HFFc6 (cell line): ENCODE results near the gene LAMA2. TPM values are rescaled to one million over a fixed set of nuclear protein-coding genes. Genes with fewer than 3 reads are reported as not detected.

Experiments used
- DNase-seq: peaks from one replicate; pipeline ENCODE4 v3.0.0-alpha.2; 2018
- H3K27ac Mint-ChIP-seq: 2 replicates; pipeline ENCODE4 v1.8.0; 2020; ENCODE audit warnings: mild to moderate bottlenecking, mixed read lengths
- H3K27me3 Mint-ChIP-seq: 2 replicates; pipeline ENCODE4 v1.8.0; 2021; ENCODE audit warnings: mild to moderate bottlenecking, moderate library complexity, mixed read lengths; ENCODE audit not compliant: insufficient read depth
- H3K36me3 Mint-ChIP-seq: 2 replicates; pipeline ENCODE4 v1.8.0; 2021; ENCODE audit warnings: low read depth, mixed read lengths
- H3K4me1 Mint-ChIP-seq: 2 replicates; pipeline ENCODE4 v1.8.0; 2020; ENCODE audit warnings: low read depth, mixed read lengths
- H3K4me3 Mint-ChIP-seq: 2 replicates; pipeline ENCODE4 v1.8.0; 2020; ENCODE audit warnings: mild to moderate bottlenecking, moderate library complexity, mixed read lengths
- H3K9me3 Mint-ChIP-seq: 2 replicates; pipeline ENCODE4 v1.8.0; 2020; ENCODE audit warnings: mild to moderate bottlenecking, mixed read lengths
- total RNA-seq, 6 experiments: library from RNA; stranded (reverse); fragmentation: NEBNext Ultra II Directional; extraction: Animal tissue kit (Norgen Biotek cat#: 25700); gene quantifications; 2 replicates in 1 of 6; 3 replicates in 5 of 6; pipeline ENCODE4 v1.2.3, GENCODE V29; 2021
- TF ChIP-seq, protein P1 (sequence below): fragments of 200-600 bp; sonication (generic); IDR thresholded peaks from 2 replicates; pipeline ENCODE4 v1.5.0; 2021; ENCODE audit warnings: antibody characterized with exemption, mild to moderate bottlenecking

Gene LAMA2
- total RNA-seq, 6 experiments from 2014 or later, result 8.2 to 14.3 (median 10.5) TPM

DNA sequence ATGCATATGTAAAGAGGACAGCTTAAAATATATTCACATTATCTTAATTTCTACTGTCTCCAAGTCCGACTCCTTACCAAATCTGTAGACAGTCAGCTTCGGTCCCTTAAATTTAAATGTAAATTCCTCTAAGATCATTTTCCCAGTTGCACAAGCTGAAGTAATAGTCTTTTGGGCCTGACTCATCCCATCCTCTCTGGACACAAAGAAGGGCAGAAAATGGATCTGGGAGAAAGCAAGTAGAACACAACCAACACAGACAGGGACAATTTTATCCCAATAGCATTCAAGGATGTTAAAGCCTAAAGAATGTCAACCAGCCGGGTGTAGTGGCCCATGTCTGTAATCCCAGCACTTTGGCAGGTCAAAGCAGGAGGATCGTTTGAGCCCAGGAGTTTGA lies 598.8 kb downstream of the LAMA2 start:
- no peak for DNase-seq
- H3K27ac Mint-ChIP-seq, result peak overlapping the region; percentile 75; the same call in 1 of the 2 replicates
- H3K9me3 Mint-ChIP-seq, result no peaks in the 10 kb centered on the region
- H3K4me3 Mint-ChIP-seq, result no peak overlapping the region
- TF ChIP-seq, protein P1, sequence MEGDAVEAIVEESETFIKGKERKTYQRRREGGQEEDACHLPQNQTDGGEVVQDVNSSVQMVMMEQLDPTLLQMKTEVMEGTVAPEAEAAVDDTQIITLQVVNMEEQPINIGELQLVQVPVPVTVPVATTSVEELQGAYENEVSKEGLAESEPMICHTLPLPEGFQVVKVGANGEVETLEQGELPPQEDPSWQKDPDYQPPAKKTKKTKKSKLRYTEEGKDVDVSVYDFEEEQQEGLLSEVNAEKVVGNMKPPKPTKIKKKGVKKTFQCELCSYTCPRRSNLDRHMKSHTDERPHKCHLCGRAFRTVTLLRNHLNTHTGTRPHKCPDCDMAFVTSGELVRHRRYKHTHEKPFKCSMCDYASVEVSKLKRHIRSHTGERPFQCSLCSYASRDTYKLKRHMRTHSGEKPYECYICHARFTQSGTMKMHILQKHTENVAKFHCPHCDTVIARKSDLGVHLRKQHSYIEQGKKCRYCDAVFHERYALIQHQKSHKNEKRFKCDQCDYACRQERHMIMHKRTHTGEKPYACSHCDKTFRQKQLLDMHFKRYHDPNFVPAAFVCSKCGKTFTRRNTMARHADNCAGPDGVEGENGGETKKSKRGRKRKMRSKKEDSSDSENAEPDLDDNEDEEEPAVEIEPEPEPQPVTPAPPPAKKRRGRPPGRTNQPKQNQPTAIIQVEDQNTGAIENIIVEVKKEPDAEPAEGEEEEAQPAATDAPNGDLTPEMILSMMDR, result no peak
- peaks cover 26% of the 10 kb centered on the region for H3K36me3 Mint-ChIP-seq
- H3K4me1 Mint-ChIP-seq, result peaks cover 24% of the 10 kb centered on the region
- H3K27me3 Mint-ChIP-seq, result peaks cover 5% of the 10 kb centered on the region; the same call in 1 of the 2 replicates

DNA sequence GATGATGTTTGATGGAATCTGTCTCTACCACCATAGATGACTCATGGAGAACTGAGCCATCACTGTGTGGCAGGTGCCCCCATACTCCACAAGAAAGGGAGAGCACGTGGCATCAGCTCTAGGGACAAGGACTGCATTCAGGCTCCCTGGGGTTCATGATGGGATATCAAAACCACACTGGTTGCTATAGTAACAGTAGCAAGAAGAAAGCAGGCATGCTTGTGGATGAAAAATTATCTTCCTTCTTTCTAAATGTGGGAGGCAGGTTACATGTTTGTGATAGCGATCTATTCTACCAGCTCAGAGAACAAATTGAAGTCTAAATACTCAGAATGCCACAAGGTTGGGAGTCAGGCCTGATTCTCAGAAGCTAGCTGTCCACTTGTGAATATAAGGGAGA lies 602.8 kb downstream of the LAMA2 start:
- no peak for DNase-seq
- Mint-ChIP-seq H3K4me1 (peaks cover 47% of the 10 kb centered on the region), H3K4me3 (no peak overlapping the region), H3K27ac (no peak overlapping the region), H3K36me3 (peaks cover 18% of the 10 kb centered on the region), H3K9me3 (no peaks in the 10 kb centered on the region), H3K27me3 (peaks cover 11% of the 10 kb centered on the region)
- TF ChIP-seq, protein P1, result no peak

DNA sequence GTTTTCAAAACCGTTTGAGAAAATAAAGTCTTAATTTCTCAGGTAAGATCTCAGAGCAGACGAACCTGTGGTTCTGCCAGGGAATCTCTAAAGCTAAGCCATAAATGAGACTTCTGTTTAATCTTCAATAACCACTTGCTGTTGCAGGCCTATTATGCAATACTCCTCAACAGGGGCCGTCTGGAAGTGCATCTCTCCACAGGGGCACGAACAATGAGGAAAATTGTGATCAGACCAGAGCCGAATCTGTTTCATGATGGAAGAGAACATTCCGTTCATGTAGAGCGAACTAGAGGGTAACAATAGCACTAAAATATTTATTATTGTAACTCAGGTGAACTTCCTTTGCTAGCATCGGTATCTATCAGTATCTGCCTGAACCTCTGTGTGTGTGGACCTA lies 603.4 kb downstream of the LAMA2 start:
- Mint-ChIP-seq H3K36me3 (peaks cover 14% of the 10 kb centered on the region), H3K9me3 (no peaks in the 10 kb centered on the region), H3K27ac (no peak overlapping the region), H3K4me1 (peaks cover 50% of the 10 kb centered on the region), H3K4me3 (no peak overlapping the region), H3K27me3 (peaks cover 7% of the 10 kb centered on the region; the same call in 1 of the 2 replicates)
- TF ChIP-seq, protein P1, result no peak
- no peak for DNase-seq

DNA sequence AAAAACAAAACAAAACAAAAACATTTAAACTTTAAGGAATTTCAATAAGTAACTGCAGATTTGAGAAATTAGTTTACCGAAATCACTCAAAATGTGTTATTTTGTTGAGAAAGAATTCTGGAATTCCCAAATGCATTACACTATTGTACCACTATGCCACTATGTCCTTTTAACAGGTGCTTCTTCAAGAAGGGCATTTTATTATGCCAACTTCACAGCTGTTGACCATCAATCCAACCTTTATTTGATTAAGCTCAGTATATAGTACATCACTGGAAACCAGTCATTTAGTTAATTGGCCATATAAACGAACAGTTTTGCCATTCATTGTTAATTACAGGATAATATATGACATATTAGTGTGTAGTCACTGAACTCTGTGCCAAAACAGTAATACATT lies 605.4 kb downstream of the LAMA2 start:
- Mint-ChIP-seq H3K4me1 (peaks cover 56% of the 10 kb centered on the region), H3K27ac (peak overlapping the region; percentile 100; the same call in 1 of the 2 replicates), H3K36me3 (peaks cover 15% of the 10 kb centered on the region; the same call in 1 of the 2 replicates), H3K27me3 (peaks cover 6% of the 10 kb centered on the region; the same call in 1 of the 2 replicates), H3K4me3 (no peak overlapping the region), H3K9me3 (no peaks in the 10 kb centered on the region)
- TF ChIP-seq, protein P1, result no peak
- no peak for DNase-seq

DNA sequence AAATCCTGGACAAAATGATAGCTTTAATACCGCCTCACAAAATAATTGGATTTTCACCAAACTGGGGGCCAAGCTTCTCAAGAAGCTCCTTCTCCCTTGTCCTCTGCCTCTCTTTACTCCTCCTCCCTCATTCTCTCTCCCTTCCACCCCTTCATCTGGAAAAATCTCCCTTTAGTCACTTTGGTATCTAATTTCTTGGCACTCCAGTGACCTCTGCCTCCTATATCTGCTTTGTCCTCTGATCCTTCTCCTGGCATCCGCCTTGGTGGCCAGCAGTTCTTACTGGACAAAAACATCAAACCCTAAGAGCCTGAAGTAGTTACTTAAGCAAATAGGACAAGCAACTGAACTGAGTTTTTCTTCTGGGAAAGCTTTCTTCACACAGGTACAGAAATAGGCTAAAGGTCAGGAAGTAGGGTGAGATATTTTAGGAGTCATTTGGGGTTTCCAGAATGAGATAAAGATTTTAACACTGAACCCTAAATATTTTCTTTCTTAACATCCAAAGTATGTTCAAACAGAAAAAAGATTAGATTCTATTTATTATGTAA lies 606.4 kb downstream of the LAMA2 start:
- no peak for DNase-seq
- peaks cover 22% of the 10 kb centered on the region; the same call in 1 of the 2 replicates for H3K36me3 Mint-ChIP-seq
- peak overlapping the region; percentile 100 for H3K27ac Mint-ChIP-seq
- no peaks in the 10 kb centered on the region for H3K9me3 Mint-ChIP-seq
- H3K4me3 Mint-ChIP-seq, result peak overlapping the region; percentile 47
- TF ChIP-seq, protein P1, result no peak
- H3K4me1 Mint-ChIP-seq, result peaks cover 65% of the 10 kb centered on the region
- H3K27me3 Mint-ChIP-seq, result peaks cover 6% of the 10 kb centered on the region; the same call in 1 of the 2 replicates
